Measurements from ENCODE around the gene CHMP4A. TPM values are rescaled to one million over a fixed set of nuclear protein-coding genes. Genes with fewer than 3 reads are reported as not detected.

The CHMP4A gene
- total RNA-seq, 1 experiment from 2014 or later = 54.1 TPM

DNA sequence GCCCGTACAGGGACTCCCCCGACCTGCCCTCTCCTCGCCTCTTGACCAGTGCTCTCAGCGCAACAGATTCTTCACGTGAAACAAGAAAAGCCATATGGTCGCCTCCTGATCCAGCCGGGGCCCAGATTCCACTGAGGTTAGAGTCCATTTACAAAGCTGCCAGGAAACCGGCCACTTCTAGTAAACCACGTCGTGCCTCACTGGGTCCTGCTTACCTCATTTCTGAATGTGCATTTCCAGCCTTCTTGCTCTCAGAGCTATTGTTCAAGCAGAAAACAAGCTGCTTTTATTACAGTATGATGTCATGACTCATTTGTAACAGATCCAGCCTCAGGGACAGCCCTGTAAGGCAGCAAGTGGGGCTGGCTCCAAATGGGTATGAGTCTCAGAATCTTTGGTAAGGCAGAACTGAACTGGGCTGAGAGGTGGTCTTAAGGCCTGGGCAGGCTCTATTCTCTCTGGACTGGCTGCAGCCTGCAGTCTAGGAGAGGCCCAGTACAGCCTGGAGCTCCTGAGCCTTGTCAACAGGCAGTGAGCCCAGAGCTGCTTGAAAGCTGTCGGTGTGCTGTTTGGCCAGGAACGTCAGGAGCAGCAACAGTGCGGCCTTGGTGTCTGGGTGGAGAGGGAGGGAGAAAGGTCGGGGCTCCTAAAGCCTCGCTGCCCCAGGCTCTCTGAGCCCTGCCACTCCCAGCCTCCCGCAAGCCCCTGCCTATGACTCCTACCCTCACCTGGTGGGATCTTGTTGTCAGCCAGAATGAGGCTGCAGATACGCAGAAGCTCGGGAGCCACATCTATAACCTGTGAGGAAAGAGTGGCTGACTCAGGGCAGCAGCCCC is 33.1 kb downstream of the CHMP4A start:
- DNase-seq (ENCODE audit: low read depth) = peak; percentile 69

DNA sequence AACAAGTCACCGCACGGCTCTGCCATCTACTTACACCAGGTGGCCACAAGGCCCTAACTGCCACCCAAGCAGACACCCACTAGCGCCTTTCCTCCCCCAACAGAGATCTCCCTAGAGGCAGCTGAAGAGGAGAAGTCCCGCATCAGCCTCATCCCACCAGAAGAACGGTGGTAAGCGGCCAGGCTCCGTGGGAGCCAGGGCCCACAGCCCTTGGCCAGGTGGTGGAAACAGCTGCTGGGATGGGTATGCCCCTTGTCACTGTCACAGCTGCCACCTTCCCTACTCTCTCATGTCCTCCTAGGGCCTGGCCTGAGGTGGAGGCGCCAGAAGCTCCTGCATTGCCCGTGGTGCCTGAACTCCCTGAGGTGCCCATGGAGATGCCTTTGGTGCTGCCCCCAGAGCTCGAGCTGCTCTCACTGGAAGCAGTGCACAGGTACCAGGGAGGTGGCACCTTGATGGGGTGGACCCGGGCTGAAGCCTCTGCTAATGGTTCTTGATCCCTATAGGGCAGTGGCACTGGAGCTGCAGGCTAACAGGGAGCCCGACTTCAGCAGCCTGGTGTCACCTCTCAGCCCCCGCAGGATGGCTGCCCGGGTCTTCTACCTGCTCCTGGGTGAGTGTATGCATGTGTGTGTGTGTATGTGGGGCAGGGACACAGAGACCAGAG is 33.9 kb downstream of the CHMP4A start:
- DNase-seq (ENCODE audit: low read depth) = no peak

DNA sequence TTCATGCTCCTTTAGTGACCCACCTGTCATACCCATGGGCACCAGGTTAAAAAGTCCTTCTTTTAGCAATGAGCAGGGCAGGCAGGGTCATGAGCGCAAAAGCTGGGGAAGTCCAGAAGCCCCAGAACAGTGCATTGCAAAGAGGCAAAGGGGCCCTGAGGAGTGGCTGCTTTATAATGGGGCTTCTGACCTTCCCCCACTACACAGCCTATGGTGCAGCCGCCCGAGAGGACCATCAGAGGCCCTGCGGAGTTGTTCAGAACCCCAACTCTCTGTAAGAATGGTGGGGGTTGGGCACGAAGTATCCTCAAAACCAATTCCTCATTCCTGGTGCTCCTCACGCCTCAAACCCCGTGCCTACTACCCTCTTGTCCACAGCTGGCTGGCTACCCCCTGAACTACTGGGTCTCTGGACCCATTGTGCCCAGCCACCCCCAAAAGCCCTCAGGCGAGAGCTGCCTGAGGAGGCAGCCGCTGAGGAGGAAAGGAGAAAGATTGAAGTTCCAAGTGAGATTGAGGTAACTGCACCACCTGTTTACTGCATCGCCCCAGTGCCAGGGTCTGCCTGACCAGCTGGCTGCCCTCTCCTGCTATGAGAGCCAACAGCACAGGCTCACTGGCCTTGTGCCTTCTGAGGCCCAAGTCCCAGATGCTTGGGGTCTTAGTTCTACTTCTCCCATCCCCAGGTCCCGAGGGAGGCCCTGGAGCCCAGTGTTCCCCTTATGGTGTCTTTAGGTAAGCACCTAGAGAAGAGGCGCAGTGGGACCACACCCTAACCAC is 34.7 kb downstream of the CHMP4A start:
- no peak for DNase-seq (ENCODE audit: low read depth)

DNA sequence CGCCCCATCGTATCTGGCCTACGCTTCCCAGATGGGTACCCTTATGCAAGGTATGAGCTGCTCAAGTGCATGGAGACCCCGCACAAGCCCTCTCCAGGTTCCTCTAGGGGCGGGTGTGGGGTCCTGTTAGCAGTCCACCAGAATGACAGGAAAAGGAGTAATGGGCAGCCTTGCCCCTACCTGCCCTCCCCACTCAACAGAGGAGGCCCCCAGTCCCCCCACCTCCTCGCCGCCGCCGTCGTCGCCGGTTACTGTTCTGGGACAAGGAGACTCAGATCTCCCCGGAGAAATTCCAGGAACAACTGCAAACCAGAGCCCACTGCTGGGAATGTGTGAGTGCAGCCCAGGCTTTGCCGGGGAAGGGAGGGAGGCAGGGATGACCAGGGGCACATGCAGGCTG is 35.4 kb downstream of the CHMP4A start:
- DNase-seq (ENCODE audit: low read depth) = no peak

DNA sequence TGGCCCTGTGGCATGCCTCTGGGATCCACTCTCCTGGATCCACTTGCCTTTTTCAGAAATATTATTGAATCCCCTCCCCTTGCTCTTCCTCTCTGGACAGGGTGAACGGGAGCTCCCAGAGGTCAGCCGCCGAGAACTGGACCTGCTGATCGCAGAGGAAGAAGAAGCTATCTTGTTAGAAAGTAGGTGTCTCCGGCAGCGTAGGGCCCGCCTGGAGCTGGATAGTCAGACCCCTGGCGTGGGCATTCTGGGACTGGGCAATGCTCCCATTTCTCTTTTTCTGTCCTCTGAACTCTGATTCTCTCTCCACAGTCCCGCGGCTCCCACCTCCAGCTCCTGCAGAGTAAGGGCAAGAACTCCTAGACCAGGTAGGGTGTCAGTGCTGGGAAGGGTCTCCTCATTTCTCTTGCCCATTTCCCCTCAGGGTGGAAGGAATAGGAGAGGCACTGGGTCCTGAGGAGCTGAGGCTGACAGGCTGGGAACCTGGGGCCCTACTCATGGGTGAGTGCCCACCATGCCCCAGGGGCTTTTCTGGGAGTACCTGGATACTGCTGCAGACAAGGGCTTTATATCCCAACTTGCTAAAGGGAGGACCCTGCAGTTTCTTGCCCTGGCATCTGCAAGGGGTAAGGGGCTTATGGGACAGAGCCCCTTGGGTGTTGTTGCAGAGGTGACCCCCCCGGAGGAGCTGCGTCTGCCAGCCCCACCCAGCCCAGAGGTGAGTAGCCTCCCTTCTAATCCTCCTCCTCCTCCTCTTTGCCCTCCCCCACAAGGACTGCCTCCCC is 36.1 kb downstream of the CHMP4A start:
- DNase-seq (ENCODE audit: low read depth) = no peak

DNA sequence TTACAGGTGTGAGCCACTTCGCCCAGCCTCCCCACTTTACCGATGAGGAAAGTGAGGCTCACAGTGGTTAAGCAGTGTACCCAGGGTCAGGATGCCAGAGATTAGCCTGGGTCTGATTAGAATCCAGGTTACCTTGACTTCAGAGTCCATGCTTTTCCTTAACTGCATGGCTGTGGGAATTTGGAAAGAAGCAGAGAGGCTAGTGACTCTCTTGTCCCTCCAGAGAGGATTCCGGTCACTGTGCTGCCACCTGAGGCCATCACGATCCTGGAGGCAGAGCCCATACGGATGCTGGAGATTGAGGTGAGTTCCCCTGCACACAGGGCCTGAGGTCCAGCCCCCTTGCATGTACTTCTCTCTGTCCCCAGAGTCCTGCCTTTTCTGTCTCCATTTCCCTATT is 36.7 kb downstream of the CHMP4A start:
- no peak for DNase-seq (ENCODE audit: low read depth)

DNA sequence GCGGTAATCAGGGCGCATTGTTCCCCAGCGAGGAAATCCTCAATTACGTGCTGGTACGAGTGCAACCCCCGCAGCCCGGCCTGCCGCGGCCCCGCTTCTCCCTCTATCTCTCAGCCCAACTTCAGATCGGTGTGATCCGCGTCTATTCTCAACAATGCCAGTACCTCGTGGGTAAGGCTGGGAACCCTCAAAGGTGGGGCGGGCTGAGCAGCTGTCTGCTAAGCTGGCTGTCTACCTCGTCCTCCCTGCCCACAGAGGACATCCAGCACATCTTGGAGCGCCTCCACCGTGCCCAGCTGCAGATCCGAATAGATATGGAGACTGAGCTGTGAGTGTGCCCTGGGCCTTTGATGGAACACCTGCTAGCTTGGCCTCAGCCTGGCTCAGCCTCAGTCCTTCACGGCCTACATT is 40.4 kb downstream of the CHMP4A start:
- DNase-seq (ENCODE audit: low read depth) = no peak

DNA sequence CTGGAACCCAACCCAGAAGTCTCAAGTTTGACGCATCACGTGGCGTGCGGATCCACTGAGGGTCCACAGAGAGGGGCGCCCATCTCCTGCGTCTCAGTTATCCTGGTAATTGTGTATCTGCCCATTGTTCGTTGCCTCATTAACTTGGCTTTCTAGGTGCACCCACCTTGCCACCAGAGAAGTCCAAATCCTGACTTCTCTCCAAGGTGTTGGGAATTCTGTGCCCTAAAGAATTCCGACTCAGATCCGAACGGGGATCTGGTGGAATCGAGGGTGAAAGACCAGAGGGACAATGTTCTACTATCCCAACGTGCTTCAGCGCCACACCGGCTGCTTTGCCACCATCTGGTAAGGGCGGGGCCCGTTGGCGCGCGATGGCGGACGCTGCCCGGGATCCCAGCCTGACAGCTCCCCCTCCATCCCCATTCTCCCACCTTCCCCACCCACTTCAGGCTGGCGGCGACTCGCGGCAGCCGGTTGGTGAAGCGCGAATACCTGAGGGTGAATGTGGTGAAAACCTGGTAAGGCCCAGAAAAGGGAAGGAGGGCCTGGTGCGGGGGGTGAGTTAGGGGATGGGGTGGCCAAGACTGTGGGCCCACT is 40.9 kb downstream of the CHMP4A start:
- DNase-seq (ENCODE audit: low read depth) = no peak

DNA sequence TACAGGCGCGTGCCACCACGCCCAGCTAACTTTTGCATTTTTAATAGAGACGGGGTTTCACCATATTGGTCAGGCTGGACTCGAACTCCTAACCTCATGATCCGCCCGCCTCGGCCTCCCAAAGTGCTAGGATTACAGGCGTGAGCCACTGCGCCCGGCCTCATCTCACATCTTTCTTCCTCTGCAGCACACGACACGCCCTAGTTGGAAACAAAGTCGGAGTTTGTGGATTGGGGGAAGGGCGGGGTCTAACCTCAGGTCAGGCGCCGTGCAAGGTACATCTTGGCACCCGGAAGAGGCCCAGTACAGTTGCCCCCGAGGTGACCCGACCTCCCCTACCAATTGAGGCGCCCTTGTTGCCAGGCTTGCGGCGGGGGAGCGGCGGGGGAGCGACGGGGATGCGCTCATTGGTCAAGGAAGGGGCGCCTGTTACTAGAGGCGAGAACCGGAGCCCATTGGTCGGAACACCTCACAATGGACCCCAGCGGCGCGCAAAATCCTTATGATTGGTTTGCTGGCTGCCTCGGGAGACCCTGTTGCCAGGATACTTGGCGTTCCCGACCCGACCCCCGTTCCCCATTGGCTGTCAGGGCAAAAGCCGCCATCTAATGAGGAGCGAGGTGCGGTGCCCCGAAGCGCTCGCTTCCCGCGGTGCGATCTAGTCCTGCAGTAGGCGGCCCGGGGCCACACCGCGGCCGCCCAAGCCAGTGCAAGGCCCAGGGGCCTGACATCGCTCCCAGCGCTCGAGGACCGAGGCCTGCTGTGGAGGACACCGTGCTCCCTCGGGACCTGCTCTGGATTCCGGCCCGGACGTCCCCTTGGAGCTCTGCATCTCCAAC is 41.6 kb downstream of the CHMP4A start, which contains the start of gene REC8:
Gene REC8, plus strand, starts transcription at position 659 of the 839 bp plus-strand sequence. CDS start 473 bp downstream, outside the sequence.
- DNase-seq (ENCODE audit: low read depth) = no peak

DNA sequence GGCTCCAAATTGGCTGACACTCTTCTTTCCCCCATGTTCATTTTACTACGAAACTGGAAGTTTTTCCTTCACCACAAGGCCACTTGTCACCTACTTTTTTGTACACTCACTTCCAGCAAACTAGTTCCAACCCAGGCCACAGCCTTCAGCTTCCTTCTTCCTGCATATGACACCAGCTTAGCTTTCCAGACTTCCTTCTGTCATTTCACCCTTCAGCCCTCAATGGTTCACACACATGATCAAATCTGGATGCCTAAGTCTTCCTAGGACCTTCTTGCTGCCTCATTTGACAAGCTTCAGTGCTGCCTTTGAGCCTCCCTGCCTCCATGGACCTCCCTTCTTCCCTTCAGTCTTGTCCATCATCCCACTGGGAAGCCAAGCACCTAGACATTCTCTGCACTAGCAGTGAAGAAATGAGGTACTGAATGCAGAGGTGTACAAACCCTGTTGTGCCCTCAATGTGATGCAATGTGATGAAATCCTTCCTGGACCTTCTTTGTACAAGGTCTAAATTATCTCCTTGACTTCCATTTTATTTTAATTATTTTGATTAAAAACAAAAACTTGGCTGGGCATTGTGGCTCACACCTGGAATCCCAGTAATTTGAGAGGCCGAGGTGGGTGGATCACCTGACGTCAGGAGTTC is 45.7 kb downstream of the CHMP4A start:
- no peak for DNase-seq (ENCODE audit: low read depth)

DNA sequence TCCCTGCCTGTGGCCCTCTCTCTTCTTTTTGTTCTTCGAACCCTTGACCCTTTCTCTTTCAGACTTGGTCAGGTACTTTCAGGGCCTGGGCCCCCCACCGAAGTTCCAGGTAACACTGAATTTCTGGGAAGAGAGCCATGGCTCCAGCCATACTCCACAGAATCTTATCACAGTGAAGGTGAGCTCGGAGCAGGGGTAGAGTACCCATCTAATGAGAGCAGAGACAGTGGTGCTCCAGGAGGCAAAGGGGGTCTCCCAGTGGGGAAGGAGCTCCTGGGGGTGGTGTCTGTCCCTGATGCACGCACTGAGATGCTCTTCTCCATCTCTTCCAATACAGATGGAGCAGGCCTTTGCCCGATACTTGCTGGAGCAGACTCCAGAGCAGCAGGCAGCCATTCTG is 47.5 kb downstream of the CHMP4A start:
- no peak for DNase-seq (ENCODE audit: low read depth)

DNA sequence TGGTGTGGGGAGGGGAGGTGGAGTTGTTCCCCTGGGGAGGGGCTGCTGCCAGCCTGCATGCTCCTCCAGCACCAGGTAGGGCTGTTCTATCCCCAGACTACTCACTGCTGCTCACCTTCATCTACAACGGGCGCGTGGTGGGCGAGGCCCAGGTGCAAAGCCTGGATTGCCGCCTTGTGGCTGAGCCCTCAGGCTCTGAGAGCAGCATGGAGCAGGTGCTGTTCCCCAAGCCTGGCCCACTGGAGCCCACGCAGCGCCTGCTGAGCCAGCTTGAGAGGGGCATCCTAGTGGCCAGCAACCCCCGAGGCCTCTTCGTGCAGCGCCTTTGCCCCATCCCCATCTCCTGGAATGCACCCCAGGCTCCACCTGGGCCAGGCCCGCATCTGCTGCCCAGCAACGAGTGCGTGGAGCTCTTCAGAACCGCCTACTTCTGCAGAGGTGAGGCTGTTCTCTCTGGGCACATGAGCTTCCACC is 48.7 kb downstream of the CHMP4A start:
- DNase-seq (ENCODE audit: low read depth) = no peak

DNA sequence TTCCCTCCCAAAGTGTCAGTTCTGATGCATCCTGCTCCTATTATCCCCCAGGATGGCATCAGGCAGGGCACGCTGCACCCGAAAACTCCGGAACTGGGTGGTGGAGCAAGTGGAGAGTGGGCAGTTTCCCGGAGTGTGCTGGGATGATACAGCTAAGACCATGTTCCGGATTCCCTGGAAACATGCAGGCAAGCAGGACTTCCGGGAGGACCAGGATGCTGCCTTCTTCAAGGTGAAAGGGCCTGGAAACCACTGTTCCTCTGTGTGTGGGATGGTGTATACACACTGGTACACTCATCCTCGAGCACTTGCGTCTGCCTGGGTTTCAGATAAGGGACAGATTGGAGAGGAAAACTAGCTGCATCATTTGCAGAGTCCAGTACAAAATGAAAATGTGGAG is 51.2 kb downstream of the CHMP4A start:
- DNase-seq (ENCODE audit: low read depth) = no peak

DNA sequence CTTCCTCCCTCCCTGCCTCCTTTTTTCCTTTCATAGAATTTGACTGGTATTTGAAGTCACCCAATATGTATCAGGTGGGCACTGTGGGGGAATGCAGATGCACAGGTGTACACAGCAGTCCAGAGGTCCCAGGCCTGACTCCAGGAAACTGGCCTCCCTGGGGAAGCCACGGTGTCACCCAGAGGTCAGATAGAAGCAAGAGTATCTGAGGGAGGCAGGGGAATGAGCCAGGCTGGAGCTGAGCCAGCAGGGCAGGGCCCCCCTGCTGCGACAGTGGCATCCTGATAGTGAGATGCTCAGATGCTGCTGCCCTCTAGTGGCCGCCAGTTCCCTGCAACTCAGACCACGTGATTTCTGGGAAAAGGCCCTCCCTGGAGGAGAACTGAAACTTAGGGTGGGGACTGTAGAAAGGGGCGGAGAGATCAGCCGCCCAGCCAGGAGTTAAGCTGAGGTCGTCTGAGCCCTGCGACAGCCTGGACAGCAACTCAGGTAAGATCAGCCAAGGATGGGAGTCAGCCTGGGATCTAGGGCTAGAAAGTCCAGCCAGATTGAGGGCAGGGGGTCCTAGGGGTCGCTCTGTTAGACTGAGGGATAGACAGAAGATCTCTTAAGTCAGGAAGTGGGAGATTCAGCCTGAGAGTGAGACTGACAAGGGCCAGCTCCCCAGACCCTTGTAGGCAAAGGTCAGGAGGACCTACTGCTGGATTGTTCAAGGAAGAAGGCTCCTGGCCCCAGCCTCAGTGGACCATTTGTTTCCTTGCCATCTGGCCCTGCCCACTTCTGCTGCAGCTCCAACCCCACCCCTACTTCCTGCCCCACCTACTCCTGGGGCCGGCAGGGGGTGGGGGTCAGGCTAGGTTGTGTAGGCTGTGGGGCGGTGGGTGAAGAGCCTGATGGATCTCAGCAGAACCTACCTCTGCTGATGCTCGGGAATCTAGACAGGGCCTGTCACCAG is 52.2 kb downstream of the CHMP4A start, which contains the start of gene IRF9:
Gene IRF9, plus strand, starts transcription at position 416 of the 955 bp plus-strand sequence. CDS start 880 bp downstream, outside the sequence.
- peak; percentile 94 for DNase-seq (ENCODE audit: low read depth)

DNA sequence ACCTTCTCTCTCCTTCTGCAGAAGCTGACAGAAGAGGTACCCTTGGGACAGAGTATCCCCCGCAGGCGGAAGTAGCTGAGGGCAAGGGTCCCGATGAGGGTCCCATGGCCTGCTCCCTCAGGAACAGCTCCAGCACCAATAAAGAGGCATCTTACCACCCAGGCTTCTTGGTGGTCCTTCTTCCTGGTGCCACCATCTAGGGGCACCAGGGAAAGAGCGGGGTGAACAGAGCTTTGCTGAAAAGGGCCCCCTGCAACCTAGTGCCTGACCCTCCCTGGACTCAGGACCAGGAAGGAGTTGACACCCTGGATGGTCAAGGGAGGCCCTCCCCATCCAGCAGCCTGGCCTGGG is 52.8 kb downstream of the CHMP4A start:
- no peak for DNase-seq (ENCODE audit: low read depth)

DNA sequence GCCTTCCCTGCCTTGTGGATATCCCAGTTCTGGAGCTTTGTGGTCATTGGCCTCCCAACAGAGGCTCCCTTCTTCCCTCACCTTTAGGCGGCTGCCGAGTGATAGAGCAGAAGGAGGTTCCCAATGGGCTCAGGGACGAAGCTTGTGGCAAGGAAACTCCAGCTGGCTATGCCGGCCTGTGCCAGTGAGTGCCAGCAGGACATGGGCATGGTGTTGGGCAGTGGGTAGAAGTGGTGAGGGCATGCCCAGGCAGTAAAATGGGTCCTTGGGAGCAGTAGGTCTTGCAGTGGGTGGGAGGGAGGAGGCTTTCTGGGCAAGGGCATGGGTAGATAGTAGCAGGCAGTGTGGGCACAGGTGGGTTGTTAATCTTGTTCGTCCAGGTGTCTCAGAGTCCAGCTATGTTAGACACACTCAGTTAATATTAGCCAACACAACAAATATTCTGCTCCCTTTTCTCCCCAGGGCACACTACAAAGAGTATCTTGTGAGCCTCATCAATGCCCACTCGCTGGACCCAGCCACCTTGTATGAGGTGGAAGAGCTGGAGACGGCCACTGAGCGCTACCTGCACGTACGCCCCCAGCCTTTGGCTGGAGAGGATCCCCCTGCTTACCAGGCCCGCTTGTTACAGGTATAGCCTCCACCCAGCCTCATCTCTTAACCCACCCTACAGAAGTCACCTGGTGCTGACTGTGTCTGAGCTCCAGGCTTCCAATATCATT is 53.4 kb downstream of the CHMP4A start:
- DNase-seq (ENCODE audit: low read depth) = no peak

All from LHCN-M2 (cell line).